HG03378 (cell line): Measurements from ENCODE around the gene HOXC5.

Experiments
- ATAC-seq: cut with Tn5 transposase; IDR thresholded peaks from one replicate; pipeline ENCODE4 v1.9.1; 2021; ENCODE audit warnings: mild to moderate bottlenecking, moderate library complexity; ENCODE audit not compliant: unreplicated experiment

Gene HOXC5

GRCh38 chr12:54006559-54007220 lies 26.2 kb upstream of the HOXC5 start:
- ATAC-seq: no peak

- ATAC-seq: no peak
Measured at GRCh38 chr12:54007538-54008259, 25.2 kb upstream of the HOXC5 start.

DNA sequence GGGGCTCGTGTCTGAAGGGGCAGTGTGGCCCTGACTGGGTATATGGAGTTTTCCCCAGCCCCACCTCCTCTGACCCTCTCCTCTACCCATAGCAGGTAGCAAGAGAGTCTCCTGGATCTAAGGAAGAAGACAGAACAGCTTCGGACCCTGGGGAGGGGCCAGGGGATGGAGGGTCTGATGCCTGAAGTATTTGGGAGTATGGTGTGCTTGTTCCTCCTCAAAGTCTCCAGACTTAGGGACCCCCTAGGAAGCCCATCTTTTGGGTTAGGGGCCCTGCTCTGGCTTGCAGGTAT lies 24.6 kb upstream of the HOXC5 start:
- no peak for ATAC-seq

DNA sequence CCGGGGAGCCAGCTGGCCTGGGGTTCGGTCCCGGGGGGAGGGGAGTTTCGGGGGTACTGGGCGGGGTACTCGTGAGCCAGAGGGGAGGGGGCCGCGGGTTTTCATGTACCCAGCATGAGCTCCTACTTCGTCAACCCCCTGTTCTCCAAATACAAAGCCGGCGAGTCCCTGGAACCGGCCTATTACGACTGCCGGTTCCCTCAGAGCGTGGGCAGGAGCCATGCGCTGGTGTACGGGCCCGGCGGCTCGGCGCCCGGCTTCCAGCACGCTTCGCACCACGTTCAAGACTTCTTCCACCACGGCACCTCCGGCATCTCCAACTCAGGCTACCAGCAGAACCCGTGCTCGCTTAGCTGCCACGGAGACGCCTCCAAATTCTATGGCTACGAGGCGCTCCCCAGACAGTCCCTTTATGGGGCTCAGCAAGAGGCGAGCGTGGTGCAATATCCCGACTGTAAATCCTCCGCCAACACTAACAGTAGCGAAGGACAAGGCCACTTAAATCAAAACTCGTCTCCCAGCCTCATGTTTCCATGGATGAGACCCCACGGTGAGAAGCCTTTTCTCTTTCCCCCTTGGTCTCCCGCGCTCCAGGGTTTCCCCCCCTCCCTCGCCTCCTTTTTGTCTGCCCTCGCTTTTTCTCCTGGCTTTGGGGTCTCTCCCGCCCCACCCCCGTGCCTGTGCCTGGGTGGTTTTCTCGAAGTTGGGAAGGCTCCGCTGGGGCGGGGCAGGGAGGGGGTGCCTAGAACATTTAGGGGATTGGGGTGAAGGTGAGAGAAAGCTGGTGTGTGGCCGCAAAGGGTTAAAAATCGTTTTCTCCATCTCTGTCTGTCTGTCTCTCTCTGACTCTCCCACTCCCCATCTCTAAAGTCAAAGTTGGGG lies 23.4 kb upstream of the HOXC5 start:
- no peak for ATAC-seq

- ATAC-seq: no peak
Measured at GRCh38 chr12:54010053-54010971, 22.5 kb upstream of the HOXC5 start.

GRCh38 chr12:54010972-54011664 lies 21.7 kb upstream of the HOXC5 start:
- ATAC-seq: no peak

DNA sequence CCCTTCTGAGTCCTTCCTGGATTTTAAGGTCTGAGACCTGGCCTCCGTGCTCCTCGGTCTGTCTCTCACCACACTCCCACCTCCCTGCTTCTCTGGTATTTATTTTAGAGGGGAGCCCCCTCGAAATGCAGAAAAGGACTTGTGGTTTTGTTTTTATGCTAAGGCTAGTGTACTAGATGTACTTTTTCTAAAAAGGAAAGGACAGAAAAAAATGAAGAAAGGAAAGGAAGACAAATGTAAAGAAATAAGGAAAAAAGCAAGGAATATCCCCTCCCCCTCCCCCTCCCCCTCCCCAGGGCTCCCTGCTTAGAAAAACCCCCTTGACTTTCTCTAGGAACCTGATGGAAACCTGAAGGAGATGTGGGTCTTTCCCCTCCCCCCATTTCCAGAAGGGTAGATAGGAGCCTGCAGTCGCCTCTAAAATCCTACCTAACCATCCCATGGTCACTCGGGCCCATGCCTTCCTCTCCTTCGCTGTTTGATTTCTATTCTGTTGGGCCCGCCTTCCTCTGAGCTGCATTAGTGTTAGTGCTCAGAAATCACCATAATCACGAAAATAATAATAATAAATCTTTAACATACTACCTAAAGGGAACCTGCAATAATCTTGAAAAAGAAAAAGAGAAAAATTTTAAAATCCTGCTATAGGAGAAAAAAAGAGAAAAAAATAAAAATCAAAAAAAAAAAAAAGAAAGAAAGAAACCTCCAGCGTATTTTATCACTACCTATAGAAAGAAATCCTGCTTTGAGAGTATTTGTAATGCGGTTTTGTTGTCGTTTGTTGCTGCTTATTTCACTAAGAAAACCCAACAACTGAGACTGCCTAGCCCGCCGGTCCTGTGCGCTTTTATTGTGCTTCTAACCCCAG lies 21.0 kb upstream of the HOXC5 start:
- no peak for ATAC-seq

GRCh38 chr12:54012631-54013409 lies 20.0 kb upstream of the HOXC5 start:
- no peak for ATAC-seq

DNA sequence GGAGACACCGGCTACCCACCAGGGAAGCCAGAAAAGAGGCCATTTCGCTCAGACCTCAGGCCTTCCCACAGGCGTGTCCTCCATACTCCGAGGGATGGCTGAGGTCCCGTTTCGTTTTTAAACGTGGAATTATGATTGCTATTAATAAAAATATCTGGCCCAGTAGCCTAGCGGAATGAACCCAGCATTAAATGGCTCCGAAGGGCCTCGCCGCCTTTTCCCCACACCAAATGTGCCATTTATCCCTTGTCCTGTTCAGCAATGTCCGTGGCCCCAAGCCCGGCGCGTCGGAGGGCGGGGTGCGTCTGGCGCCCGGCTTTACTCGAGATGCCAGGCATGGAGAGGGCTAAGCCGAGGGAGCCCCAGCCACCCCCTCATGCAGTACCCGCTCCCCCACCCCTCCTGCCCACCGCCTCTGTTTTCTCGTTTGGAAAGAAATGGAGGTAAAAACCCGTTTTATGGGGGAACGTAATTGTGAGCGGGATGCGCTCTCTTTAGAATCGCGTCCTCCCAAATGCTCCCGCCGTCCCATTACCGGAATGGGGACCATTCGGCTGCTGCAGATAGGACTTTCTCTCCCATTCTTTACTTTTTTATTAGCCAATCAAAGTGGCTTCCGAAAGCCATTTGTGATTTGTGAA lies 18.4 kb upstream of the HOXC5 start:
- ATAC-seq: no peak

DNA sequence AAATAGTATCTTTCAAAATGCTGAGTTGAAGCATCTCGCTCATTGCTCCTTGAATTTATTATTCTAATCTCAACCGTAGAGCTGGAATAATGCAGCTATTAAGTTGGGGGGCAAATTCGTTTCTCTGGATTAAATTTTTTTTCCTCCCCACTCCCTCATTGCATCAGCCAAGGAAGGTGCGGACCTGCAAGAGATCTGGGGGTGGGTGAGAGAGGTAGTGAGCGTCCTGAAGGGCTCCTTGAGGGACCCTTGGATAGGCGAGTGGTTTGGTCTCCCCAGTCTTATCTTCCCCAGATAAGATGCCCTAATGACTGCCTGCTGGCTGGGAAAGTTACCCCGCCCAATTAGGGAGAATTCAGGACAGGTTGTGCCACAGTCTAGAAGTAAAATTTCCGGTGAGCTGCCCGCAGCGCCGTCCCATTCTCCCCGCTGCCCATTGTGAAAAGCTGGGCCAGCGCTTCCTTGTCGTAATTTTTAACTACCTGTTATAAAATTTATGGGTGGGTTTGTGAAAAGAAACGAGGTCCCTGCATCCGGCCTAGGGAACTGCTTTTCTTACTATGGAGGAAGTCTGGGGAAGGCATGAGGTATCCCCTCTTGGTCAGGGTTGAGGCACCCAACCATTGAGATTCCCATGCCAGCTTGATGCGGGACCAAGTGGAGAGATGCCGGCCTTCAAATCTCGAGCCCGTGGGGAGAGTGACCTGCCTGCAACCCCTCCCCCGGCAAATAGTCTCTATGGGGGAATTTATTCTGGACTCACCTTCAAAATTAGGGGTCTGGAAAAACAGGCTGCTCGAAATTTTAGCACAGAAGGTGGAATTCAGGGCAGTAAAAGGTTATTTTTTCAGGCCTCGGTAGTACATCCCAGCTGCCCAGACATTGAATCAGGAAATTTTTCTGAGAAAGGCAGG lies 17.6 kb upstream of the HOXC5 start:
- no peak for ATAC-seq

DNA sequence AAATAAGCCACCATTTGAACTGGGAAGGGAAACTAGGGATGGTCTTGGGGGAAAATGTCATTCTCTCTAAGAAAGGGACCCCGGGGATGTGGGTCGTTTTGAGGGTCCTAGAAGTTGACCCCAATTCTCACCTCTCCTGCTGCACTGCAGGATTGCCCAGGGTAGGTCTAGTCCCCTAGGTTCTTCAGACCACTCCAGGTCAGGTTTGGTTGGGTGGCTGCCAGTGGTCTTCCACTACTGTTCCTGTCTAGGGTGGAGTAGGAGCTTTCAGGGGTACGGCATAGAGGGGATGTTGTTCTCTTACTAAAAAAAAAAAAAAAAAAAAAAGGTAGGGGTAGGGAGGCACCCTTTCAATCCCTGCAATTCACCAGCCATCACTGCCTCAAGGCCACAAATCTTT lies 16.8 kb upstream of the HOXC5 start:
- no peak for ATAC-seq

DNA sequence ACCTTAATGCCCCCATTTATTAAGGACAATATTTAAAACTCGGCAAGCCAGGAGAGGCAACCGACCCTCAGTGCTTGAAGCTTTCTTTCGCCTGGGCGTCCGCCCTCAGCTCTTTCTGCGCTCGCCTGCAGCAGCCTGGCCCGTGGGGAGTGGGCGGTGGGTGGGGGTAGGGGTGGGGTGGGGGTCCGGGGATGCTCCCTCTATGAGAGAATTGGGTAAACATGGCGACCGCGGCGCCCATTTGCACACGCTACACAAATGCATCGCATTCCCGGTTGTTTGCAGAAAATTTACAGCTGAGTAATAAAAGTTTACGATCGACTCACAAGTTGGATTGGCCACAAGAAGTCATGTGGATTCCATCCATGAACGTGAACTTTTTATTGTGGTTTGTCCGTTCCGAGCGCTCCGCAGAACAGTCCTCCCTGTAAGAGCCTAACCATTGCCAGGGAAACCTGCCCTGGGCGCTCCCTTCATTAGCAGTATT lies 16.3 kb upstream of the HOXC5 start:
- ATAC-seq: no peak

DNA sequence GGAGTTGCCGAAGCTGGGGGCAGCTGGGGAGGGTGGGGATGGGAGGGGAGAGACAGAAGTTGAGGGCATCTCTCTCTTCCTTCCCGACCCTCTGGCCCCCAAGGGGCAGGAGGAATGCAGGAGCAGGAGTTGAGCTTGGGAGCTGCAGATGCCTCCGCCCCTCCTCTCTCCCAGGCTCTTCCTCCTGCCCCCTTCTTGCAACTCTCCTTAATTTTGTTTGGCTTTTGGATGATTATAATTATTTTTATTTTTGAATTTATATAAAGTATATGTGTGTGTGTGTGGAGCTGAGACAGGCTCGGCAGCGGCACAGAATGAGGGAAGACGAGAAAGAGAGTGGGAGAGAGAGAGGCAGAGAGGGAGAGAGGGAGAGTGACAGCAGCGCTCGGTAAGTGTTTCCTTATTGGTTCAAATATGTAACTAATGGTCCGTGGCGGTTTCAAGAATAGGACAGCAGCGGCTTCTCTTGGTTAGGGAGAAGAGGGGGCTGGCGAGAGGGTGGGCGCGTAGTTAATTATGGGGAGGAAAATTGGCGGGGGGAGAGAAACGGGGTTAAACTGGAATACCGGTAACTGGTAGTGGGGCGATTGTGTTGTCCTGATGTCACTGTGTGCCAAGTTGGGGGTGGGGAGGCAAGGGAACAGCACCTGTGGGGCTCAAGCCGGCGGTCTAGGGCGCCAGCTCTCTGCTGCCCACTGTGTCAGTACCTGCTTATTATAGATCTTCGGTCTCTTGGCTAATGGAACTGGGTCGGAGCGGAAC lies 15.6 kb upstream of the HOXC5 start:
- ATAC-seq: no peak

- no peak for ATAC-seq
Measured at GRCh38 chr12:54017878-54018467, 14.9 kb upstream of the HOXC5 start.

DNA sequence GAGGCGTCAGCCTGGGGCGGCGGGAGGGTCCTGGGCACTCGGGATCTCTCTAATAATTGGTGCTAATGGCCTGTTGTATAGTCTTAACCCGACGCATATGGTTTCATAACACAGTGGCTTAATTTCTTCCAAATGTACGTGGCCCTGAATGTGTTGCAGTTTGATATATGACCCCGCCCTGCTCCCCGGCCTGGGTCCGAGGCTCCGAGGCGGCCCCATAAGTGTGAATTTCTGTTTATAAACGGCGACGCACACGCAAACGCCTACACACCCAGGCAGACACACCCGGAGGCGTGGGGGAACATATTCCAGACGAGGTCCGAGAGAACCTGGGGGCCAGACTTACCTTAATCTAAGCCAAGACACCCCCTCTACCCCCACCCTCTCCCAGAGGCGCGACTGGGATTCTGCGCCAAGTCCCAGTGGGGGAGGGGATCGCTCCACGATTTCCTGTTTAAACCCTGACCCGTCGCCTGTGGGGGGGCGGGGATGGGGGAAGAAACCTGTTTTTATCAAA lies 14.3 kb upstream of the HOXC5 start:
- no peak for ATAC-seq
